Measurements from ENCODE around the gene EPS8L1. TPM values are rescaled to one million over a fixed set of nuclear protein-coding genes. Genes with fewer than 3 reads are reported as not detected.

Gene EPS8L1
- total RNA-seq, 1 experiment from 2014 or later, result 62.1 TPM

DNA sequence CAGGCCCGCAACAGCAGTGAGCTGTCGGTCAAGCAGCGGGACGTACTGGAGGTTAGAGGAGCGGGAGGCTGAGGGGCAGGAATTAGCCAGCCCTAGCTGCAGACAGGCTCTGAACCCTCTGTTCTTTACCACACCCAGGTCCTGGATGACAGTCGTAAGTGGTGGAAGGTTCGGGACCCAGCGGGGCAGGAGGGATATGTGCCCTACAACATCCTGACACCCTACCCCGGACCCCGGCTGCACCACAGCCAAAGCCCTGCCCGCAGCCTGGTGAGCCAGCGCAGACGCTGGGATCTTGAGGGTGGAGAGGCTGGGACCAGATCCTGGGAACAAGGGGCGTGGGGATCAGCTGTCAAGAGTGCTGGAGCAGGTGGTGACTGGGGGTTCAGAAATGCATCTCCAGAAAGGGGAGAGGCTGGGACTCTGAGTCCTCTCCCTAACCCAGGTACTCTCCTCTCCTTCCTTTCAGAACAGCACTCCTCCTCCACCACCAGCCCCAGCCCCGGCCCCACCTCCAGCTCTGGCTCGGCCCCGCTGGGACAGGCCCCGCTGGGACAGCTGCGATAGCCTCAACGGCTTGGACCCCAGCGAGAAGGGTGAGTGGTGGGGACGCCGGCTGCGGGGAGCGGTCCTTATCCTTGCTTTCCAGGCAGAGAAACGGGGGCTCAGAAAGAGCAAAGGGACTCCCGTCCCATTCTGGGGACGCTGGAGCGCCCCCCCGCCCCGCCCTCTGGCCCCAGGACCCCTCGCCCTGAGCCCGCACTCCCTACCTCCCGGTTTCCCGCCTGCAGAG lies 10.4 kb downstream of the EPS8L1 start:
- no peaks in the 10 kb centered on the region for H4K20me1 ChIP-seq (ENCODE audit: insufficient read depth)
- no peak overlapping the region for H2AFZ ChIP-seq (ENCODE audit: low read depth, low read length, poor library complexity, severe bottlenecking)
- no peak for ATAC-seq
- ChIA-PET RAD21 (ENCODE audit: low non-redundant PET in 1 of 2, low total read pairs in 2 of 2, uncharacterized antibody in 2 of 2, unreplicated experiment in 2 of 2) (no interaction called here), POLR2A (no interaction called here), CTCF (no interaction called here)
- no peak overlapping the region for H3K27ac ChIP-seq (ENCODE audit: low read depth, low read length)
- intact Hi-C loops (cut with micrococcal nuclease), result no loop called here
- no peak overlapping the region for H3K4me2 ChIP-seq (ENCODE audit: low read length)
- no TSS peak for BruUV-seq (replicated peaks)
- no peak overlapping the region for H3K9ac ChIP-seq (ENCODE audit: low read length)
- DNase-seq (ENCODE audit: low read depth, low spot score), result no peak
- H3K27me3 ChIP-seq (ENCODE audit: insufficient read depth, low read length), result no peaks in the 10 kb centered on the region
- no peak overlapping the region for H3K4me3 ChIP-seq (replicated peaks in 1 of 2; ENCODE audit: low read depth in 1 of 2, low read length in 2 of 2)
- peaks cover 0 to 8% of the 10 kb centered on the region in 2 experiments; a peak in 1 of 4 replicates for H3K36me3 ChIP-seq (ENCODE audit: control insufficient read depth in 1 of 2, insufficient read depth in 2 of 2, low read length in 2 of 2)
- TF ChIP-seq FOSL1 (IDR thresholded peaks at IDR 0.05; ENCODE audit: low read depth) (no peak), SRF (IDR thresholded peaks at IDR 0.05; ENCODE audit: low read depth) (no peak), CBX3 (IDR thresholded peaks at IDR 0.05; ENCODE audit: low read depth) (no peak), CEBPB (IDR thresholded peaks at IDR 0.05; ENCODE audit: low read depth) (no peak), POLR2AphosphoS5 (IDR thresholded peaks at IDR 0.05; ENCODE audit: low read depth, low read length) (no peak; the same call in 1 of the 2 replicates), TCF7L2 (IDR thresholded peaks at IDR 0.05; ENCODE audit: borderline replicate concordance, extremely low read depth, insufficient read depth, insufficient read length) (no peak), RAD21 (IDR thresholded peaks at IDR 0.05; ENCODE audit: low read depth) (no peak), ELF1 (IDR thresholded peaks at IDR 0.05; ENCODE audit: borderline replicate concordance, low read depth) (no peak), ZFX (IDR thresholded peaks at IDR 0.05) (no peak), ZNF274 (IDR thresholded peaks at IDR 0.05; ENCODE audit: low read depth, low read length) (no peak), YY1 (IDR thresholded peaks at IDR 0.05; ENCODE audit: extremely low read depth, insufficient replicate concordance, low read depth, low read length) (no peak), SIN3A (IDR thresholded peaks at IDR 0.05; ENCODE audit: low read depth) (no peak)
- TF ChIP-seq, protein P1, sequence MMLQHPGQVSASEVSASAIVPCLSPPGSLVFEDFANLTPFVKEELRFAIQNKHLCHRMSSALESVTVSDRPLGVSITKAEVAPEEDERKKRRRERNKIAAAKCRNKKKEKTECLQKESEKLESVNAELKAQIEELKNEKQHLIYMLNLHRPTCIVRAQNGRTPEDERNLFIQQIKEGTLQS (IDR thresholded peaks at IDR 0.05), result no peak
- TF ChIP-seq, protein P2, sequence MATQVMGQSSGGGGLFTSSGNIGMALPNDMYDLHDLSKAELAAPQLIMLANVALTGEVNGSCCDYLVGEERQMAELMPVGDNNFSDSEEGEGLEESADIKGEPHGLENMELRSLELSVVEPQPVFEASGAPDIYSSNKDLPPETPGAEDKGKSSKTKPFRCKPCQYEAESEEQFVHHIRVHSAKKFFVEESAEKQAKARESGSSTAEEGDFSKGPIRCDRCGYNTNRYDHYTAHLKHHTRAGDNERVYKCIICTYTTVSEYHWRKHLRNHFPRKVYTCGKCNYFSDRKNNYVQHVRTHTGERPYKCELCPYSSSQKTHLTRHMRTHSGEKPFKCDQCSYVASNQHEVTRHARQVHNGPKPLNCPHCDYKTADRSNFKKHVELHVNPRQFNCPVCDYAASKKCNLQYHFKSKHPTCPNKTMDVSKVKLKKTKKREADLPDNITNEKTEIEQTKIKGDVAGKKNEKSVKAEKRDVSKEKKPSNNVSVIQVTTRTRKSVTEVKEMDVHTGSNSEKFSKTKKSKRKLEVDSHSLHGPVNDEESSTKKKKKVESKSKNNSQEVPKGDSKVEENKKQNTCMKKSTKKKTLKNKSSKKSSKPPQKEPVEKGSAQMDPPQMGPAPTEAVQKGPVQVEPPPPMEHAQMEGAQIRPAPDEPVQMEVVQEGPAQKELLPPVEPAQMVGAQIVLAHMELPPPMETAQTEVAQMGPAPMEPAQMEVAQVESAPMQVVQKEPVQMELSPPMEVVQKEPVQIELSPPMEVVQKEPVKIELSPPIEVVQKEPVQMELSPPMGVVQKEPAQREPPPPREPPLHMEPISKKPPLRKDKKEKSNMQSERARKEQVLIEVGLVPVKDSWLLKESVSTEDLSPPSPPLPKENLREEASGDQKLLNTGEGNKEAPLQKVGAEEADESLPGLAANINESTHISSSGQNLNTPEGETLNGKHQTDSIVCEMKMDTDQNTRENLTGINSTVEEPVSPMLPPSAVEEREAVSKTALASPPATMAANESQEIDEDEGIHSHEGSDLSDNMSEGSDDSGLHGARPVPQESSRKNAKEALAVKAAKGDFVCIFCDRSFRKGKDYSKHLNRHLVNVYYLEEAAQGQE (IDR thresholded peaks at IDR 0.05; ENCODE audit: low read depth), result no peak
- TF ChIP-seq, protein P3, sequence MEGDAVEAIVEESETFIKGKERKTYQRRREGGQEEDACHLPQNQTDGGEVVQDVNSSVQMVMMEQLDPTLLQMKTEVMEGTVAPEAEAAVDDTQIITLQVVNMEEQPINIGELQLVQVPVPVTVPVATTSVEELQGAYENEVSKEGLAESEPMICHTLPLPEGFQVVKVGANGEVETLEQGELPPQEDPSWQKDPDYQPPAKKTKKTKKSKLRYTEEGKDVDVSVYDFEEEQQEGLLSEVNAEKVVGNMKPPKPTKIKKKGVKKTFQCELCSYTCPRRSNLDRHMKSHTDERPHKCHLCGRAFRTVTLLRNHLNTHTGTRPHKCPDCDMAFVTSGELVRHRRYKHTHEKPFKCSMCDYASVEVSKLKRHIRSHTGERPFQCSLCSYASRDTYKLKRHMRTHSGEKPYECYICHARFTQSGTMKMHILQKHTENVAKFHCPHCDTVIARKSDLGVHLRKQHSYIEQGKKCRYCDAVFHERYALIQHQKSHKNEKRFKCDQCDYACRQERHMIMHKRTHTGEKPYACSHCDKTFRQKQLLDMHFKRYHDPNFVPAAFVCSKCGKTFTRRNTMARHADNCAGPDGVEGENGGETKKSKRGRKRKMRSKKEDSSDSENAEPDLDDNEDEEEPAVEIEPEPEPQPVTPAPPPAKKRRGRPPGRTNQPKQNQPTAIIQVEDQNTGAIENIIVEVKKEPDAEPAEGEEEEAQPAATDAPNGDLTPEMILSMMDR (IDR thresholded peaks at IDR 0.05 in 2 of 3, conservative IDR thresholded peaks at IDR 0.05 in 1 of 3; ENCODE audit: borderline replicate concordance in 1 of 3, insufficient read depth in 1 of 3, low read depth in 2 of 3, low read length in 2 of 3), result no peak
- TF ChIP-seq, protein P4, sequence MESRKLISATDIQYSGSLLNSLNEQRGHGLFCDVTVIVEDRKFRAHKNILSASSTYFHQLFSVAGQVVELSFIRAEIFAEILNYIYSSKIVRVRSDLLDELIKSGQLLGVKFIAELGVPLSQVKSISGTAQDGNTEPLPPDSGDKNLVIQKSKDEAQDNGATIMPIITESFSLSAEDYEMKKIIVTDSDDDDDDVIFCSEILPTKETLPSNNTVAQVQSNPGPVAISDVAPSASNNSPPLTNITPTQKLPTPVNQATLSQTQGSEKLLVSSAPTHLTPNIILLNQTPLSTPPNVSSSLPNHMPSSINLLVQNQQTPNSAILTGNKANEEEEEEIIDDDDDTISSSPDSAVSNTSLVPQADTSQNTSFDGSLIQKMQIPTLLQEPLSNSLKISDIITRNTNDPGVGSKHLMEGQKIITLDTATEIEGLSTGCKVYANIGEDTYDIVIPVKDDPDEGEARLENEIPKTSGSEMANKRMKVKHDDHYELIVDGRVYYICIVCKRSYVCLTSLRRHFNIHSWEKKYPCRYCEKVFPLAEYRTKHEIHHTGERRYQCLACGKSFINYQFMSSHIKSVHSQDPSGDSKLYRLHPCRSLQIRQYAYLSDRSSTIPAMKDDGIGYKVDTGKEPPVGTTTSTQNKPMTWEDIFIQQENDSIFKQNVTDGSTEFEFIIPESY (IDR thresholded peaks at IDR 0.05; ENCODE audit: extremely low read depth, insufficient replicate concordance, low read length), result no peak
- peaks cover 3 to 15% of the 10 kb centered on the region in 2 experiments; a peak in 3 of 4 replicates for H3K4me1 ChIP-seq (ENCODE audit: control insufficient read depth in 1 of 2, insufficient read depth in 2 of 2, low read length in 2 of 2)
- H3K9me3 ChIP-seq (ENCODE audit: control insufficient read depth in 1 of 2, insufficient read depth in 1 of 2, low read depth in 1 of 2, low read length in 2 of 2), result no peaks in the 10 kb centered on the region
- no peaks in the 10 kb centered on the region for H3K9me2 ChIP-seq (ENCODE audit: insufficient read depth)
- H3K79me2 ChIP-seq (ENCODE audit: insufficient read depth, low read length), result no peaks in the 10 kb centered on the region

All from HCT116 (cell line).